ENCODE data around the gene SKI.
A peak's percentile ranks its signal among the peaks of the same experiment; 100 is the strongest.

Gene SKI

GRCh38 chr1:2204415-2205190, 23.5 kb upstream of the SKI start:
- H3K27ac ChIP-seq (ENCODE audit: low read depth, low read length, poor library complexity, severe bottlenecking), result no peak overlapping the region
- peaks cover 6% of the 10 kb centered on the region for H3K4me1 ChIP-seq (ENCODE audit: insufficient read depth, low read length, severe bottlenecking)
- H3K79me2 ChIP-seq (ENCODE audit: insufficient read depth, low read length), result no peaks in the 10 kb centered on the region
- H3K9ac ChIP-seq (ENCODE audit: low read length), result no peak overlapping the region
- no peaks in the 10 kb centered on the region for H4K20me1 ChIP-seq (ENCODE audit: insufficient read depth, low read length)
- no peaks in the 10 kb centered on the region for H3K9me3 ChIP-seq (ENCODE audit: low read length)
- no peak overlapping the region for H3K4me3 ChIP-seq (ENCODE audit: low read depth, low read length, poor library complexity, severe bottlenecking)
- TF ChIP-seq CTCF (IDR thresholded peaks at IDR 0.05; ENCODE audit: low read length) (no peak), EZH2 (IDR thresholded peaks at IDR 0.05; ENCODE audit: borderline replicate concordance, low read length) (no peak)
- no peak overlapping the region for H2AFZ ChIP-seq (ENCODE audit: low read length)
- H3K27me3 ChIP-seq (ENCODE audit: insufficient read depth, low read length), result no peaks in the 10 kb centered on the region
- H3K9me2 ChIP-seq (ENCODE audit: low read depth, low read length), result no peaks in the 10 kb centered on the region
- peak overlapping the region; percentile 57 for H3K4me2 ChIP-seq (ENCODE audit: low read length)
- H3F3A ChIP-seq (ENCODE audit: insufficient read depth, low read length), result no peaks in the 10 kb centered on the region
- H3K36me3 ChIP-seq (ENCODE audit: insufficient read depth, low read length), result no peaks in the 10 kb centered on the region

- Histone ChIP-seq H3K9ac (ENCODE audit: low read length) (no peak overlapping the region), H3F3A (ENCODE audit: insufficient read depth, low read length) (no peaks in the 10 kb centered on the region), H2AFZ (ENCODE audit: low read length) (no peak overlapping the region), H3K79me2 (ENCODE audit: insufficient read depth, low read length) (no peaks in the 10 kb centered on the region), H3K4me2 (ENCODE audit: low read length) (peak overlapping the region; percentile 51; the same call in 1 of the 2 replicates), H3K4me3 (ENCODE audit: low read depth, low read length, poor library complexity, severe bottlenecking) (peak overlapping the region; percentile 40), H3K9me3 (ENCODE audit: low read length) (no peaks in the 10 kb centered on the region), H3K4me1 (ENCODE audit: insufficient read depth, low read length, severe bottlenecking) (peaks cover 6% of the 10 kb centered on the region), H3K27me3 (ENCODE audit: insufficient read depth, low read length) (no peaks in the 10 kb centered on the region), H3K27ac (ENCODE audit: low read depth, low read length, poor library complexity, severe bottlenecking) (no peak overlapping the region), H4K20me1 (ENCODE audit: insufficient read depth, low read length) (no peaks in the 10 kb centered on the region), H3K36me3 (ENCODE audit: insufficient read depth, low read length) (no peaks in the 10 kb centered on the region), H3K9me2 (ENCODE audit: low read depth, low read length) (no peaks in the 10 kb centered on the region)
- TF ChIP-seq EZH2 (IDR thresholded peaks at IDR 0.05; ENCODE audit: borderline replicate concordance, low read length) (no peak), CTCF (IDR thresholded peaks at IDR 0.05; ENCODE audit: low read length) (no peak)
Measured at GRCh38 chr1:2205191-2205952, 22.7 kb upstream of the SKI start.

GRCh38 chr1:2206813-2207487, 21.2 kb upstream of the SKI start:
- Histone ChIP-seq H2AFZ (ENCODE audit: low read length) (no peak overlapping the region), H3K4me3 (ENCODE audit: low read depth, low read length, poor library complexity, severe bottlenecking) (no peak overlapping the region), H3K9ac (ENCODE audit: low read length) (no peak overlapping the region)

More at GRCh38 chr1:2206813-2207487, 21.2 kb upstream of the SKI start:
- Histone ChIP-seq H3K36me3 (ENCODE audit: insufficient read depth, low read length) (no peaks in the 10 kb centered on the region), H4K20me1 (ENCODE audit: insufficient read depth, low read length) (no peaks in the 10 kb centered on the region), H3K9me2 (ENCODE audit: low read depth, low read length) (no peaks in the 10 kb centered on the region), H3K4me1 (ENCODE audit: insufficient read depth, low read length, severe bottlenecking) (peaks cover 6% of the 10 kb centered on the region), H3K27ac (ENCODE audit: low read depth, low read length, poor library complexity, severe bottlenecking) (no peak overlapping the region), H3K9me3 (ENCODE audit: low read length) (no peaks in the 10 kb centered on the region), H3K27me3 (ENCODE audit: insufficient read depth, low read length) (no peaks in the 10 kb centered on the region), H3F3A (ENCODE audit: insufficient read depth, low read length) (no peaks in the 10 kb centered on the region), H3K79me2 (ENCODE audit: insufficient read depth, low read length) (no peaks in the 10 kb centered on the region), H3K4me2 (ENCODE audit: low read length) (no peak overlapping the region)
- TF ChIP-seq CTCF (IDR thresholded peaks at IDR 0.05; ENCODE audit: low read length) (no peak), EZH2 (IDR thresholded peaks at IDR 0.05; ENCODE audit: borderline replicate concordance, low read length) (no peak)

Data from OCI-LY1 (cell line).